ENCODE data around the gene TNNC2. TPM values are rescaled to one million over a fixed set of nuclear protein-coding genes. Genes with fewer than 3 reads are reported as not detected.
"Not testable (repeated sequence)": the region's sequence is repeated elsewhere in the genome, so short reads cannot be mapped to it uniquely, and the experiment has no call there.

Gene TNNC2
- total and polyA plus RNA-seq, 5 experiments from 2014 or later = 0.53 to 0.58 TPM; not detected in 3

GRCh38 chr20:45832619-45833018 lies 5.5 kb upstream of the TNNC2 start:
- Mint-ChIP-seq H3K36me3 (no peaks in the 10 kb centered on the region), H3K4me3 (peak overlapping the region; percentile 77 to 95 (median 90)), H3K4me1 (peaks cover 3 to 18% (median 14%) of the 10 kb centered on the region in 4 donors), H3K27ac (peak overlapping the region in 4 of 10 donors; percentile 47 to 91 (median 62)), H3K27me3 (peaks cover 0 to 4% (median 2%) of the 10 kb centered on the region in 5 donors), H3K9me3 (no peaks in the 10 kb centered on the region)
- ATAC-seq (no peak), DNase-seq (no peak)
- POLR2A ChIA-PET = interaction anchor here (0.9 to 2.2 kb wide), 3 partner anchors 20 to 102 kb away, joined by 3 to 18 read pairs (median 4); partner anchors contain the start of genes ACOT8, PCIF1, UBE2C and ZSWIM3

GRCh38 chr20:45829673-45830106 lies 2.6 kb upstream of the TNNC2 start:
- not testable (repeated sequence) for H3K27ac Mint-ChIP-seq, ATAC-seq, H3K36me3 Mint-ChIP-seq, DNase-seq, H3K27me3 Mint-ChIP-seq, H3K4me3 Mint-ChIP-seq, H3K9me3 Mint-ChIP-seq
- POLR2A ChIA-PET = interaction anchor here (0.6 kb wide), 1 partner anchor 715 kb away, joined by 3 read pairs; no protein-coding TSS in a partner anchor
- peaks cover 3 to 17% (median 12%) of the 10 kb centered on the region in 4 donors for H3K4me1 Mint-ChIP-seq

GRCh38 chr20:45828589-45828988 lies 1.5 kb upstream of the TNNC2 start:
- no peak overlapping the region for H3K4me3 Mint-ChIP-seq
- no peaks in the 10 kb centered on the region for H3K9me3 Mint-ChIP-seq
- H3K4me1 Mint-ChIP-seq = peaks cover 11 to 23% (median 19%) of the 10 kb centered on the region in 4 donors
- H3K36me3 Mint-ChIP-seq = no peaks in the 10 kb centered on the region
- no peak overlapping the region for H3K27ac Mint-ChIP-seq
- H3K27me3 Mint-ChIP-seq = peaks cover 3 to 16% (median 13%) of the 10 kb centered on the region in 5 donors
- POLR2A ChIA-PET = interaction anchor here (0.7 to 0.8 kb wide), 2 partner anchors 8 to 12 kb away, joined by 3 to 5 read pairs; no protein-coding TSS in a partner anchor
- no peak for ATAC-seq
- DNase-seq = no peak

GRCh38 chr20:45827712-45828111 lies 600 bp upstream of the TNNC2 start:
- DNase-seq (no peak), ATAC-seq (no peak)
- no peaks in the 10 kb centered on the region for H3K9me3 Mint-ChIP-seq
- no peaks in the 10 kb centered on the region for H3K36me3 Mint-ChIP-seq
- H3K4me3 Mint-ChIP-seq = no peak overlapping the region
- POLR2A ChIA-PET = interaction anchor here (0.8 kb wide), 1 partner anchor 11 kb away, joined by 5 read pairs; no protein-coding TSS in a partner anchor
- H3K27ac Mint-ChIP-seq = no peak overlapping the region
- H3K27me3 Mint-ChIP-seq = peaks cover 4 to 22% (median 15%) of the 10 kb centered on the region in 5 donors
- H3K4me1 Mint-ChIP-seq = peaks cover 9 to 19% (median 16%) of the 10 kb centered on the region in 4 donors

GRCh38 chr20:45826381-45827019 lies 612 bp downstream of the TNNC2 start:
- Mint-ChIP-seq H3K36me3 (no peaks in the 10 kb centered on the region), H3K27me3 (peaks cover 9 to 34% (median 22%) of the 10 kb centered on the region in 5 donors), H3K4me1 (peaks cover 11 to 27% (median 19%) of the 10 kb centered on the region in 4 donors), H3K27ac (no peak overlapping the region), H3K9me3 (no peaks in the 10 kb centered on the region), H3K4me3 (no peak overlapping the region)
- POLR2A ChIA-PET = interaction anchor here (1.4 kb wide), 1 partner anchor 108 kb away, joined by 5 read pairs; the partner anchor contains the start of gene PCIF1
- no peak for ATAC-seq
- no peak for DNase-seq

GRCh38 chr20:45823949-45824835 lies 2.9 kb downstream of the TNNC2 start:
- Mint-ChIP-seq H3K4me1 (peaks cover 12 to 27% (median 19%) of the 10 kb centered on the region in 4 donors), H3K27me3 (peaks cover 9 to 49% (median 22%) of the 10 kb centered on the region in 5 donors), H3K27ac (peak overlapping the region in 8 of 10 donors; percentile 37 to 81 (median 56)), H3K36me3 (peaks cover 0 to 3% (median 0%) of the 10 kb centered on the region in 3 donors), H3K9me3 (no peaks in the 10 kb centered on the region), H3K4me3 (peak overlapping the region; percentile 66 to 91 (median 82))
- peak; percentile 26 to 74 (median 38) for DNase-seq
- POLR2A ChIA-PET = interaction anchor here (0.5 to 1.6 kb wide), 8 partner anchors 11 to 1656 kb away, joined by 3 to 7 read pairs (median 4); partner anchors contain the start of genes ACOT8, PCIF1 and ZSWIM3
- peak; percentile 77 to 86 for ATAC-seq

- peaks cover 0 to 3% (median 0%) of the 10 kb centered on the region in 3 donors for H3K36me3 Mint-ChIP-seq
- H3K9me3 Mint-ChIP-seq = no peaks in the 10 kb centered on the region
- ATAC-seq (peak in 1 of 2 donors; percentile 27), DNase-seq (no peak)
- H3K27ac Mint-ChIP-seq = no peak overlapping the region
- H3K4me1 Mint-ChIP-seq = peaks cover 12 to 27% (median 19%) of the 10 kb centered on the region in 4 donors
- POLR2A ChIA-PET = interaction anchor here (0.7 to 1.6 kb wide), 3 partner anchors 10 to 116 kb away, joined by 3 read pairs; partner anchors contain the start of gene UBE2C
- peak overlapping the region in 6 of 10 donors; percentile 15 to 86 (median 34) for H3K4me3 Mint-ChIP-seq
- H3K27me3 Mint-ChIP-seq = peaks cover 11 to 50% (median 27%) of the 10 kb centered on the region in 5 donors
Measured at GRCh38 chr20:45822857-45823256, 4.3 kb downstream of the TNNC2 start.

- POLR2A ChIA-PET = interaction anchor here (0.6 to 1.2 kb wide), 3 partner anchors 9 to 498 kb away, joined by 3 to 4 read pairs (median 3); partner anchors contain the start of gene UBE2C
- Mint-ChIP-seq H3K9me3 (no peaks in the 10 kb centered on the region), H3K4me3 (peak overlapping the region in 1 of 10 donors; percentile 26), H3K4me1 (peaks cover 12 to 27% (median 19%) of the 10 kb centered on the region in 4 donors), H3K27ac (no peak overlapping the region), H3K27me3 (peaks cover 11 to 50% (median 27%) of the 10 kb centered on the region in 5 donors), H3K36me3 (peaks cover 0 to 3% (median 0%) of the 10 kb centered on the region in 3 donors)
- ATAC-seq (no peak), DNase-seq (no peak)
Measured at GRCh38 chr20:45821947-45822346, 5.2 kb downstream of the TNNC2 start.

- no peak for DNase-seq
- Mint-ChIP-seq H3K27ac (no peak overlapping the region), H3K4me3 (no peak overlapping the region), H3K9me3 (no peaks in the 10 kb centered on the region), H3K36me3 (peaks cover 0 to 3% (median 0%) of the 10 kb centered on the region in 3 donors), H3K4me1 (peaks cover 12 to 23% (median 17%) of the 10 kb centered on the region in 4 donors), H3K27me3 (peaks cover 11 to 47% (median 26%) of the 10 kb centered on the region in 5 donors)
- POLR2A ChIA-PET = no interaction called here
- no peak for ATAC-seq
Measured at GRCh38 chr20:45819466-45819865, 7.6 kb downstream of the TNNC2 start.

- peaks cover 0 to 3% (median 0%) of the 10 kb centered on the region in 3 donors for H3K36me3 Mint-ChIP-seq
- no peak overlapping the region for H3K27ac Mint-ChIP-seq
- H3K4me3 Mint-ChIP-seq = no peak overlapping the region
- no peak for DNase-seq
- peaks cover 3 to 19% (median 8%) of the 10 kb centered on the region in 4 donors for H3K4me1 Mint-ChIP-seq
- no peak for ATAC-seq
- H3K9me3 Mint-ChIP-seq = no peaks in the 10 kb centered on the region
- POLR2A ChIA-PET = no interaction called here
- peaks cover 9 to 36% (median 18%) of the 10 kb centered on the region in 5 donors for H3K27me3 Mint-ChIP-seq
Measured at GRCh38 chr20:45818239-45818638, 8.9 kb downstream of the TNNC2 start.

- Mint-ChIP-seq H3K4me1 (peaks cover 8 to 19% (median 9%) of the 10 kb centered on the region in 4 donors), H3K36me3 (peaks cover 0 to 3% (median 0%) of the 10 kb centered on the region in 3 donors), H3K9me3 (no peaks in the 10 kb centered on the region), H3K27me3 (peaks cover 9 to 31% (median 14%) of the 10 kb centered on the region in 5 donors), H3K27ac (no peak overlapping the region), H3K4me3 (no peak overlapping the region)
- DNase-seq = no peak
- ATAC-seq = no peak
- POLR2A ChIA-PET = interaction anchor here (1.0 kb wide), 1 partner anchor 11 kb away, joined by 5 read pairs; no protein-coding TSS in a partner anchor
Measured at GRCh38 chr20:45817376-45818194, 9.5 kb downstream of the TNNC2 start.
